Hematopoietic multipotent progenitor cell treated with erythropoietin and hydrocortisone succinate and interleukin-3 and kit ligand, for 8 days (in vitro differentiated cells): ENCODE data around the gene TGFB1.
A peak's percentile ranks its signal among the peaks of the same experiment; 100 is the strongest.

ENCODE experiments used
- DNase-seq: peaks from one replicate; pipeline ENCODE4 v3.0.0-alpha.2; 2015

The TGFB1 gene

GRCh38 chr19:41319500-41320184 is 34.1 kb downstream of the TGFB1 start:
- DNase-seq = no peak

GRCh38 chr19:41318696-41319499 is 34.8 kb downstream of the TGFB1 start:
- DNase-seq = no peak

DNA sequence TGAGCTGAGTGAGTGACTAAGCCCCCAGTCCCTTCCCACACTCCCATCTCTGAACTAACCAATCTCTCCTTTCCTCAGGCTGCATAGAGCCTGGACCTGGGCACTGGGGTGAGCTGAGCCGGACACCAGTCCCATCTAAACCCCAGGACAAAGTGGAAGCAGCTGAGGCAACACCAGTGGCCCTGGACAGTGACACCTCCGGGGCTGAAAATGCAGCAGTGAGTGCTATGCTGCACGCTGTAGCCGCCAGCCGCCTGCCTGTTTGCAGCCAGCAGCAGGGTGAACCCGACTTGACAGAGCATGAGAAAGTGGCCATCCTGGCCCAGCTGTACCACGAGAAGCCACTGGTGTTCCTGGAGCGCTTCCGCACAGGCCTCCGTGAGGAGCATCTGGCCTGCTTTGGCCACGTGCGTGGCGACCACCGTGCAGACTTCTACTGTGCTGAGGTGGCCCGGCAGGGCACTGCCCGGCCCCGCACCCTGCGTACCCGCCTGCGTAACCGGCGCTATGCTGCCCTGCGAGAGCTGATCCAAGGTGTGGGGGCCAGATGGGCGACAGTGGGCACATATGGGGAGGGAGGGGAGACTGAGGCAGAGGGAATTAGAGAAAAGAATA is 37.3 kb downstream of the TGFB1 start:
- no peak for DNase-seq

DNA sequence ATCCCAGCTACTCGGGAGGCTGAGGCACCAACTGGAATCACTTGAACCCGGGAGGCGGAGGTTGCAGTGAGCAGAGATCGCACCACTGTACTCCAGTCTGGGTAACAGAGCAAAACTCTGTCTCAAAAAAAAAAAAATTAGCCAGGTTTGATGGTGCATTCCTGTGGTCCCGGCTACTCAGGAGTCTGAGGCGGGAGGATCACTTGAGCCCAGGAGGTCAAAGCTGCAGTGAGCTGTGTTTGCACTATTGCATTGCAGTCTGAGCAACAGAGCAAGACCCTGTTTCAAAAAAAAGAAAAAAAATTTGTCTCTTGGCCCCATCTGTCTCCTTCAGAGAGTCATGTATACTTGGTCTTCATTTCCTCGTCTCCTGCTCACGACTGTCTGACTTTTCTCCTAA is 42.1 kb downstream of the TGFB1 start:
- DNase-seq = no peak

GRCh38 chr19:41311072-41311471 is 42.6 kb downstream of the TGFB1 start:
- DNase-seq = no peak

- DNase-seq = peak; percentile 88
Measured at GRCh38 chr19:41310033-41310831, 43.5 kb downstream of the TGFB1 start, which contains the start of gene CCDC97. Gene CCDC97 (plus strand): TSS chr19:41310172. CDS start chr19:41310311, 139 bp downstream.

- DNase-seq = peak; percentile 32
Measured at GRCh38 chr19:41309180-41310032, 44.3 kb downstream of the TGFB1 start.

GRCh38 chr19:41308450-41309179 is 45.1 kb downstream of the TGFB1 start:
- DNase-seq = peak; percentile 90

- DNase-seq = no peak
Measured at GRCh38 chr19:41307954-41308449, 45.7 kb downstream of the TGFB1 start.

- no peak for DNase-seq
Measured at GRCh38 chr19:41307090-41307875, 46.4 kb downstream of the TGFB1 start.

GRCh38 chr19:41305927-41306793 is 47.6 kb downstream of the TGFB1 start:
- no peak for DNase-seq

DNA sequence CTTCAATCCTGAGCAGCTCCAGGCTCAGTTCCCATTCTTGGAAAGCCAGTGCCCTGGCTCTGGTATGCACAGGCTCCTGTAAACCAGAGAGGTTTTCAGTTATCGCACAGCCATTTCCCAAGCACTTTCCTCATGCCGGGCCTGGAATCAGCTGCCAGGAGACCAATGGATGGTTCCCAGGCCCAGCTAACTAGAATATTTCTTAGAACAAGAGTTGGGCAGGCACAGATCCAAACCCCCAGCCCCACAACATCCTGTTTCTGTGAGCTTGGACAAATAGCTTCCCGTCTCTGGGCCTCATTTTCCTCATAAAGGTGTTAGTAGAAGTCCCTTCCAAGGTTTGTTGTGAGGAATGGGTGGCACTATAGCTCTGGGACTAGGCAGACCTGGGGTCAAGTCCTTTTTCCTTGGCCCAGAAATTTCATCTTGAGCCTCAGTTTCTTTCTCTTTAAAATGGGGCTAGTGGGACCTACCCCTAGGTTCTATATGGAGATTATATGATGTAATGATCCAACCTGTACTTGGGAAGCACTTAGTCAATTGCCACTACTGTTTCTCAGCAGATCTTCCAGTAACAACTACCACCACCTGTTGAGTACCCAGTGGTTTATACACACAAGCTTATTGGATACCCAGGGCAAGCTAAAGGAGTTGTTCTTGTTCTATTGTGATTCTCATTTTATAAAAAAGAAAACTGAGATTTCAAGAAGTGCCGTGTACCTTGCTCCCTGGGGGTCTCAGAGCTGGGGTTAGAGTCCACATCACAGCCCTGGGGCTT is 48.8 kb downstream of the TGFB1 start:
- DNase-seq = no peak

- DNase-seq = no peak
Measured at GRCh38 chr19:41303954-41304353, 49.8 kb downstream of the TGFB1 start.

- DNase-seq = no peak
Measured at GRCh38 chr19:41302624-41303351, 50.9 kb downstream of the TGFB1 start.

- no peak for DNase-seq
Measured at GRCh38 chr19:41300555-41300954, 53.2 kb downstream of the TGFB1 start.

DNA sequence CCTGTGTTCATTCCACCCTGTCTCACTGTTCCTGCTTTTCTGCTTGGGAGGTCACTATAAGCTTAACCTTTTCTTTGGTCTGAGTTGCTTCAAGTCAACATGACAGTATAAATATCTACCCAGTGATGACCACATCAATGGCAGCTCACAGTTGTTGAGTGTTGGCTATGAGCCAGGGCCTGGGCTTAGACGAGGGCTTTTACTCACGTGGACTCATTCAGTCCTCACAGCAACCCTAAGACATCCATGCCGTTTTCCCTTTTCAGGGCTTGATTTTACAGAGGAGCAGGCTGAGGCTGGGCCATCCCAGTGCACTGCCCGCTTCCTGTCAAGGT is 54.0 kb downstream of the TGFB1 start:
- DNase-seq = peak; percentile 34

DNA sequence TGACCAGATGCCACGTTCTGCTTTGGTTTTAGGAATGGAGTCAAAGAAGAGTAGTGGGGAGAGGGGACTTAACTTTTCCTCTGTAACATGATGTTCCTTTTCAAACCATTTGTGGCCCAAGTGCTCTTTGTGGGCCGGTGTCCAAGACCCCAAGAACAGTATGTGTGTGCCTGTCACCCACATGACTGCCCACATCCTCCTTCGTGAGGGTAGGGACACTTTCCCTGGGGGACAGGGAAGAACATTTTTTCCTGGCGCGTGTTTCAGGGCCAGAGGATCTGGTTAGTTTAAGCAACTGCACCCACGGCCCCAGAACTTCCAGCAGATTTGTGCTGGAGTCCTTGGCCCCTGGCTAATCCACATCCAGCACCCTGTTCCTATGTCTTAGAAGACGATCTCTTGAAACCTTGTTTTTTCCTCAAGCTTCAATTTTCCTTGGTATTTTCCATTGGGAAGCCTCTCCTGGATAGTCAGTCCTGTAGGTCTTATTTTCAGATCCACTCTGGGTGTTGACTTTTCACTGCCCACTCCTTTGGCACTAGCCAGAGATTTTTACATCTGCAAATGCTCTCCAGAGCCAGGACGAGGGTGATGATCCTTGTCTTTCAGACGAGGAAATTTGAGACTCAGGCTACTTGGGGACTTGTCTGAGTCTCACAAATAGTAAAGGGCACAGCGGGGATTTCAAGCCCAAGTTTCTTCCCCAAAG is 54.5 kb downstream of the TGFB1 start:
- DNase-seq = no peak
